ENCODE data around the gene BAD.
A peak's percentile ranks its signal among the peaks of the same experiment; 100 is the strongest.
"Not testable (repeated sequence)": the region's sequence is repeated elsewhere in the genome, so short reads cannot be mapped to it uniquely, and the experiment has no call there.

BAD gene

GRCh38 chr11:64284048-64284961 lies at the start of gene BAD:
Gene BAD (minus strand): TSS chr11:64284665. CDS start chr11:64284368, 297 bp downstream.
- peak; percentile 77 for DNase-seq

- no peak for DNase-seq
Observed at GRCh38 chr11:64333556-64333955, 49.1 kb upstream of the BAD start.

GRCh38 chr11:64331569-64332371 lies 47.3 kb upstream of the BAD start:
- DNase-seq = no peak

GRCh38 chr11:64330888-64331287 lies 46.4 kb upstream of the BAD start:
- no peak for DNase-seq

- DNase-seq = no peak
Observed at GRCh38 chr11:64327993-64328392, 43.5 kb upstream of the BAD start.

- no peak for DNase-seq
Observed at GRCh38 chr11:64327375-64327774, 42.9 kb upstream of the BAD start.

GRCh38 chr11:64324692-64325469 lies 40.4 kb upstream of the BAD start:
- no peak for DNase-seq

GRCh38 chr11:64323984-64324383 lies 39.5 kb upstream of the BAD start:
- DNase-seq = not testable (repeated sequence)

- DNase-seq = no peak
Observed at GRCh38 chr11:64323373-64323772, 38.9 kb upstream of the BAD start.

- DNase-seq = no peak
Observed at GRCh38 chr11:64322925-64323260, 38.4 kb upstream of the BAD start.

GRCh38 chr11:64321533-64321932 lies 37.1 kb upstream of the BAD start:
- DNase-seq = no peak

- no peak for DNase-seq
Observed at GRCh38 chr11:64321026-64321425, 36.6 kb upstream of the BAD start.

- DNase-seq = no peak
Observed at GRCh38 chr11:64320556-64320955, 36.1 kb upstream of the BAD start.

- DNase-seq = no peak
Observed at GRCh38 chr11:64318766-64319761, 34.6 kb upstream of the BAD start.

GRCh38 chr11:64317961-64318765 lies 33.7 kb upstream of the BAD start, which contains the start of gene PRDX5:
Gene PRDX5 (plus strand): TSS chr11:64318121. CDS start chr11:64318216, 95 bp downstream.
- DNase-seq = peak; percentile 83

- peak; percentile 94 for DNase-seq
Observed at GRCh38 chr11:64317325-64317960, 33.0 kb upstream of the BAD start, which contains the start of gene TRMT112. Gene TRMT112 (minus strand): TSS chr11:64317559. CDS start chr11:64317526, 33 bp downstream.

- DNase-seq = no peak
Observed at GRCh38 chr11:64316672-64317324, 32.3 kb upstream of the BAD start.

- DNase-seq = not testable (repeated sequence)
Observed at GRCh38 chr11:64315667-64316526, 31.4 kb upstream of the BAD start.

Measured in NCI-H748 treated with DMSO at 0.1 percent for 48 hours (cell line).